Tongue (tissue), 2 donors: Measurements from ENCODE around the gene ZBTB32. TPM values are rescaled to one million over a fixed set of nuclear protein-coding genes. Genes with fewer than 3 reads are reported as not detected.

Experiments
- DNase-seq: peaks from one replicate; pipeline ENCODE4 v3.0.0-alpha.2; 2015
- total RNA-seq: library from RNA; depleted of rRNA; stranded (reverse); fragments of >200 nt; gene quantifications from one replicate; pipeline ENCODE4 v1.2.3, GENCODE V29; 2014

The ZBTB32 gene
- total RNA-seq, 1 donor from 2014 or later: not detected

GRCh38 chr19:35738021-35738886, 33.9 kb downstream of the ZBTB32 start:
- no peak for DNase-seq

GRCh38 chr19:35738887-35739229, 34.5 kb downstream of the ZBTB32 start:
- no peak for DNase-seq

- no peak for DNase-seq
Observed at GRCh38 chr19:35739275-35740107, 35.1 kb downstream of the ZBTB32 start.

GRCh38 chr19:35740108-35740422, 35.7 kb downstream of the ZBTB32 start:
- DNase-seq: no peak

- peak; percentile 99 for DNase-seq
Observed at GRCh38 chr19:35740423-35741202, 36.3 kb downstream of the ZBTB32 start.

GRCh38 chr19:35741203-35741515, 36.8 kb downstream of the ZBTB32 start:
- DNase-seq: no peak

- no peak for DNase-seq
Observed at GRCh38 chr19:35742121-35742724, 37.9 kb downstream of the ZBTB32 start, which contains the start of gene IGFLR1. Gene IGFLR1, minus strand, starts transcription at chr19:35742452. Its CDS starts 1,272 bp downstream, at chr19:35741180.

- no peak for DNase-seq
Observed at GRCh38 chr19:35743640-35744429, 39.5 kb downstream of the ZBTB32 start.

GRCh38 chr19:35744430-35745327, 40.3 kb downstream of the ZBTB32 start:
- DNase-seq: peak; percentile 99

- peak; percentile 100 for DNase-seq
Observed at GRCh38 chr19:35745328-35746086, 41.1 kb downstream of the ZBTB32 start, which contains the start of the genes PSENEN and U2AF1L4. Gene PSENEN, plus strand, starts transcription at chr19:35745651. Its CDS starts 280 bp downstream, at chr19:35745931. Gene U2AF1L4, minus strand, starts transcription at chr19:35745418. Its CDS starts 27 bp downstream, at chr19:35745391.

- DNase-seq: no peak
Observed at GRCh38 chr19:35746087-35746462, 41.7 kb downstream of the ZBTB32 start.

- no peak for DNase-seq
Observed at GRCh38 chr19:35746531-35746930, 42.2 kb downstream of the ZBTB32 start.

- peak; percentile 100 for DNase-seq
Observed at GRCh38 chr19:35748106-35749020, 44.0 kb downstream of the ZBTB32 start, which contains the start of gene LIN37. Gene LIN37, plus strand, starts transcription at chr19:35748576. Its CDS starts 149 bp downstream, at chr19:35748725.

GRCh38 chr19:35750167-35750566, 45.8 kb downstream of the ZBTB32 start:
- DNase-seq: no peak

- no peak for DNase-seq
Observed at GRCh38 chr19:35751839-35752745, 47.7 kb downstream of the ZBTB32 start.

- no peak for DNase-seq
Observed at GRCh38 chr19:35752746-35753350, 48.5 kb downstream of the ZBTB32 start.
